HG02610 (cell line): Measurements from ENCODE around the gene RIMBP2.

Source experiments
- ATAC-seq: cut with Tn5 transposase; IDR thresholded peaks from one replicate; pipeline ENCODE4 v1.9.1; 2021; ENCODE audit warnings: mild to moderate bottlenecking, moderate library complexity; ENCODE audit not compliant: unreplicated experiment

Gene RIMBP2

GRCh38 chr12:130513556-130513955 lies 202.5 kb downstream of the RIMBP2 start:
- no peak for ATAC-seq

GRCh38 chr12:130511285-130511684 lies 204.8 kb downstream of the RIMBP2 start:
- ATAC-seq: no peak

DNA sequence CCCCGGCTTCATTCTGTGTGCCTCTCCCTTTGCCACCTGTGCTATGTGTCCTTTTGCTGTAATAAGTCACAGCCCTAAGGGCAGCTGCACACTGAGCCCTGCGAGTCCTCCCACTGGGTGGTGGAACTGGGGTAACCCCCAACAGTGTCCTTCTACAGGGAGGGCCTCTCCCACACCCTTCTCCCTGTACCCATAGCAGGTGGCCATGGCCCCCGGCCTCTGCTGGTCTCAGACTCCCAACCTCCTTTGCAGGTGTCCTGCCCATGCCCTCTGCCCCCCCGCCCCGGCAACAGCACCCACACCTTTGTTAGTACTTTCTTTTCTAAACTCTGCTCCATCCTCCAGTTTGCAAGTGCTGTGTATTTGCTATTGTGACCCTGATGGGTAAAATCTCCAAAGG lies 206.6 kb downstream of the RIMBP2 start:
- no peak for ATAC-seq

DNA sequence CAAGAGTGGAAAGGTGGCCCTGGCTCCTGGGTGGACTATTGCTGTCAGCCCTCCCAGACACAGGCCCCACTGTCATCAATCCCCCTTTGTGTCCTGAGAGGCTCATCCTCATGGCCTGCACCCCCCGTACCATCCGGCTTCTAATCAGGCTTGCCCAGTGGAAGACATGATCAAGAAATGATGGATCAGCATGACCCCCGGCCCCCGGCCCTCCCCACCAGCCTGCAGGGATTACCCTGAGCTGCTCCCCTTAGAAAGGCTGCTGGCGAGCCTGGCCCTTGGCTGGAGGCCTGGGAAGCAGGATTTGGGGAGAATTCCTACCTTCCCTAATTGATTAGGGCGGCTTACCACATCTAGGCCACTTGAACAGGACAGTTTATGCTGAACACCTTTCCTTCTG lies 207.3 kb downstream of the RIMBP2 start:
- no peak for ATAC-seq

- ATAC-seq: no peak
Observed at GRCh38 chr12:130508318-130508717, 207.8 kb downstream of the RIMBP2 start.

- no peak for ATAC-seq
Observed at GRCh38 chr12:130506844-130507243, 209.3 kb downstream of the RIMBP2 start.

- ATAC-seq: no peak
Observed at GRCh38 chr12:130504840-130505175, 211.3 kb downstream of the RIMBP2 start.

DNA sequence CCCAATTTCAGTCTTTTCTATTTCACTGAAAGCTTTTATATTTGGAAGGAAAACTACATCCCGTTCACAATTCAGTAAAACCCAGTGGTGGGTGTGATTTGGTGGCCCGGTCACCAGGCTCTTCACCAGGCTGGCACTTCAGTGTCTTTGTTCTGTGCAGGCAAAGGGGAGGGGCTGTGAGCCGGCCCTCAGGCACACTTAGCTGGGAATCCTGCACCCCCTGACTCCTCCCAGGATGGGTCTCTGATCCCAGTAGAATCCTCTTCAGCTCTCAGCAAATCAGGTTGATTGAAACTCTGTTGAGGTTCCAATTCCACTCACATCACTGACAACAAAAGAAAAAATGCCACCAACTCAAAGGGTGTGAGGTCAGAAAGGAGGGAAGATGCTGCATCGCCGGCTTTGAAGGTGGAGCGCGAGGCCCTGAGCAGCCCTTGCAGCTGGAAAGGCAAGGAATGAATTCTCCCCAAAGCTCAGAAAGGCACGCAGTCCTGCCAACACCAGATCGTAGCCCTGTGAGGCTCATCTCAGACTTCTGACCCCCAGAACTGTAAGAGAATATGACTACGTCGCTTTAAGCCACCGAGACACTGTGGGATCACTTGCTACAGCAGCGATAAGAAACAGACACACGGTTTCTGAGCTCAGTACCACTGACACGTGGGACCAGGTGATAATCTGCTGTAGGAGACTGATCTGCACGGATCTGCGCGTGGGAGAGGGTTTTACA lies 211.8 kb downstream of the RIMBP2 start:
- ATAC-seq: no peak

DNA sequence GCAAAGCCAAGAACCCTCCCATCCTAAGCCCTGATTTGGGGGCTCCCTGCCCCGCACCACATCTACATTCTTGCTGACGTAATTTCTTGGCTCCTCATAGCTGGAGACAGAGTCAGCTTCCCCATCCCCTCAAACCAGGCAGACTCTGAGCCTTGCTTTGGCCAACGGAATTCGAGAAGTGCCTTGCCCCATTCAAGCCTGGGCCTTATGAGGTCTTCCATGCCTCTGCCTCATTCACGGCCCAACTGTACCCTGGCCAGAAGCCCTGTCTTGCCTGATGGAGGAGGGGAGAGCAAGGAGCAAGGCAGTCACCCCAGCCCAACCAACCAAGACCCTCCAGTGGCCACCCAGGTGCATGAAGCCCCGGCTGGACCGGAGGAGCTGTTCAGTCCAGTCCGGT lies 214.3 kb downstream of the RIMBP2 start:
- no peak for ATAC-seq

DNA sequence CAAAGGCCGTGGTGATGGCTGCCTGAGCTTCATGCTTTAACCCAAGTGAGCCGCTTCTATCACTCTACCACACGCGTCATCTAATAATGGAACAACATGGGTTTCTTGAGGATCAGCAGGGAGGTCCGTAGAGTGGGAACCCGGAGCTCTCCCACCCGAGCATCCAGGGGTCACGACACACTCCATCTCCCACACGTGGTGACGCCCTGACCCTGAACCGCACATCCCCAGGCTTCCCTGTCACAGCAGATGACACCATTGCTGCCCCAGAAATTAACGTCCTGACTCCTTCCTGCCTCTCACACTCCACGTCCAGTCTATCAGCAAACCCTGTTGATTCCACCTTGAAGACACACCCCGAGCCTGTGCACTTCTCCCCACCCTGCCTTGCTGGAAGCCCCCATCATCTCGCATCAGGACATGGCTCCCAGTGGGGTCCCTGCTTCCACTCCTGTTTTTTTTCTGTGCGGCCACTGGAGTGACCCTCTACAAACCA lies 215.2 kb downstream of the RIMBP2 start:
- no peak for ATAC-seq

DNA sequence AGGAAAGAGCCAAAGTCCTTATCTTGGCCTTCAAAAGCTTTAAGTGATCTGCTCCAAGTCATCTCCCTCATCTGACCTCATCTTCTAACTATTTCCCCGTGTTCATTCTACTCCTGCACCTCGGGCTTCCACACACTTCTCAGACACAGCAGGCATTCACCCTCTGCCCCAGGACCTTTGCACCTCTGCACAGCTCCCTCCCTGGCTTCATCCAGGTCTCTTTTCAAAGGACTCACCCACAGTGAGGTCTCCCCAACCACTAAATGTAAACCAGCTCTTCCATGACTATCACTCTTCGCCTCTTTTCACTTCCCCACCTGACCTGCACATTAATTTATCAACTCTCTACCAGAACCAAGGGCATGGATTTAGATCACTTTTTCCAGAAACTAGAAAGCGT lies 216.6 kb downstream of the RIMBP2 start:
- no peak for ATAC-seq

- no peak for ATAC-seq
Observed at GRCh38 chr12:130498589-130499385, 217.3 kb downstream of the RIMBP2 start.

DNA sequence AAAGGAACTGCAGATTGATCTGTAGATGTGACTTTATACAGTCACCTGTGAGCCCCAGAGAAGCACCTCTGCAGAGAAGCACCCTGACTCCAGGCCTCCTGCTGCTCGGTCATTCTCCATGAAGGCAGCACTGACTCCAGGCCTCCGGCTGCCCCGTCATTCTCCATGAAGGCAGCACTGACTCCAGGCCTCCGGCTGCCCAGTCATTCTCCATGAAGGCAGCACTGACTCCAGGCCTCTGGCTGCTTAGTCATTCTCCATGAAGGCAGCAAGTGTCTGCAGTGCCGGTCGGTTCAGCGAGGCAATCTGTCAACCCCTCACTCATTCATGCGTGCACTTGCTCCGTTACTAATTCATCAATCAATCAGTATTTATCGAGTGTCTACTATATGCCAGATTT lies 218.1 kb downstream of the RIMBP2 start:
- ATAC-seq: no peak

- no peak for ATAC-seq
Observed at GRCh38 chr12:130497321-130497720, 218.8 kb downstream of the RIMBP2 start.

GRCh38 chr12:130496516-130497120 lies 219.5 kb downstream of the RIMBP2 start:
- no peak for ATAC-seq

DNA sequence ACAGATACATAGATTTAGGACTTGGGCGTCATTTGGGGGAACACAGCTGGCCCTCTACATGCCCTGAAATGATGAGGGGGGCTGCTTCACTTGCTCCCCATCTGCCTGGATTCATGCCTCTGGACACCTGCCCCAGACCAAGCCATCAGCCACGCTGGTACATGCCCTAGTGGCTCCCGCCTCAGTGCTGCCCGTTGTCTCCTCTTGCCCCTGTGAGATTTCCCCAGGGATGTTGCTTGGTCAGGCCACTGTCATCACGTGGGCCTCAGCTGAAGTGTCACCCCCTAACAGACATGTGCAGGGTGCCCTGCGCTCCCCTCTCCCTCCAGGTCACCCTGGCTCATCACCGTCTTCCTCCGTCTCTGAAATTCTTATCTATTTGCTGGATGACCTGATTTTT lies 220.9 kb downstream of the RIMBP2 start:
- ATAC-seq: no peak

DNA sequence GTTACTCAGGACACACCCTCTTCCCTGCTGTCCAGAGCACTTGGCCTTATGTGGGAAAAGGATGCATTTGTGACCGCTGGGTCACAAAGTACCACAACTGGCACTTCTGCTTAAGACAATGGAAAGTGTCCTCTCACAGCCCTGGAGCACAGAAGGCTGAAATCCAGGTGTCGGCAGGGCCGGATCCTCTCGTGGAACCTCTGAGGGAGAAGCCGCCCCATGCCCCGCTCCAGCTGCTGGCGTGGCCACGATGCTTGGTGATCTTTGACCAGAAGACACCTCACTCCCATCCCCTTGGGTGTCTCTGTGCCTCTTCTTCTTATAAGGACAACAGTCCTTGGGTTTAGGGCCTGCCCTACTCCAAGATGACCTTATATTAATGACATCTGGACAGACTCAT lies 221.4 kb downstream of the RIMBP2 start:
- ATAC-seq: no peak

DNA sequence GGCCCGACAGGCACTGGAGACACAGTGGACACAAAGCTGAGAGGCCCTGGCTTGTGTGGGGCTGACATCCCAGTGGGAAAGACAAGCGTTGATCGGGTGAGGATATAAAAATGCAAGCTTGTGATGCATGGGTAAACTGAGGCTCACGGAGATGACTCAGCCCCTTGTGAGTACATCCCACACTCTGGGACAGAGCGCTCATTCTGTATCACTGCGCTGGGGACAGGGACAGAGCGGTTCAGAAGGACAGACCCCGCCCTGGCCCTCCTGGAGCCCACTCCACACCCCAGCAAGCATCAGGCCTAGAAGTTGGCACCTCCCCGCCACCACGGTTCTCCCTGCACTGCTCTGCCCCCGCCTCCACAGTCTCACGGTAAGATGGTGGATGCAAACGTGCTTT lies 222.1 kb downstream of the RIMBP2 start:
- no peak for ATAC-seq

DNA sequence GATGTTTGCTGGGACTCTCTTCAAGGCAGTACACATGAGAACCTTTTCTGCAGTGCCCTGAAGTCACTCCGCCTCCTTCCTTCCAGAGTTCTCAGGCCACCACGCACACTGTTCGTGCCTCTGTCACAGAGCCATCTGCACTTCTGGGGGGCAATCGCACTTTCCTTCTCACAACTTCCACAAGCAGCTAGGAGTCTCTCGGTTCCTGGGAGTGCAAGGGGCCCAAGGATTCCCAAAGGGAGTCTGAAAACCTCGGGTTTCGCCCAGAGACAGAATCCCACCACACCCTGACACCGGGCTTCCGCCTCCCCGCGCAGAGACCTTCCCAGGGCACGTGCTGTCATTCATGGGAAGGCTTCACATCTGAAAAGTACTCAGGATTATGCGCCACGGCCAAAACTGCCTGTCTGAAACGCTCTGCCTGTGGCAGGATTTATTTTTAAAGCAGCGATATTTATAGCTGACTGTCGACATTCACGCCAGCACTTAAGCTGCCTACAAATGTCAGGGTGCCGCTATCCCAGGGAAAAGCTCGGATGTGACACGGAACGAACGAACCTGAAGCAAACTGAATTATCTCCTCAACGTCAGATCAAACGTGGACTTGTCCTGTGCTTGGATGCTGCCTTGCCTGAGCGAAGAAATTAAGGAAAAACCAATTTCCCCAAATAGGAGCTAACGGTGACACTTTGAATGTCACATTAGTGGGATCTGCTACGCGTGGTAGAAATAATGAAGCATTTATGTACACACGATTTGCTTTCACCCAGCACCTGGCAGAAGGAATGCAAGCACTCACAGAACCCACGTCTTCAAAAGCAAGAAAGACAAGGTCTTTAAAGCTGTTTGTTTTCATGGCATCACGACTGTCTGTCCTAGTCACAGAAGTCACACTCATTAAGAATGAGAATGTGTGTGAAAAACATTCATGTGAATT lies 224.4 kb downstream of the RIMBP2 start:
- no peak for ATAC-seq

- ATAC-seq: no peak
Observed at GRCh38 chr12:130490674-130491073, 225.4 kb downstream of the RIMBP2 start.

DNA sequence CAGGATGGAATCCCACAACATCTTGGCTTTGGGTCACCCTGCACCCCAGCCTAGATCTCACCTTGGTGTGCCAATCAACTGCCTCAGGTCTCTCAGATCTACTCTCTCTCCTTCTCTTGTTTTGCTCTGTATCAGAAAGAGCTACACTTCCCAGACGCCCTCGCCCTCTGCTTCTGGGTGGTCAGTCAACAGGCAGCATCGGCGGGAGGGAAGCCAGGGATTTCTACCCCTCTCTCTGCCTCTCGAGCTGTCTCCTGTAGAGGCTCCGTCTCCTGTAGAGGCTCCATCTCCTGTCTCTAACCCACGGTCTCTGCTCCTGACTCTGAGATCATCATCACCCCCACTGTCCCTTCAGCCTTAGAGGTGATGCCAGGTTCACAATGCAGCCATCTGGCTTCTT lies 226.8 kb downstream of the RIMBP2 start:
- ATAC-seq: no peak
